ENCODE results near the gene KRTAP5-2.
"Not testable (repeated sequence)": the region's sequence is repeated elsewhere in the genome, so short reads cannot be mapped to it uniquely, and the experiment has no call there.

The KRTAP5-2 gene

DNA sequence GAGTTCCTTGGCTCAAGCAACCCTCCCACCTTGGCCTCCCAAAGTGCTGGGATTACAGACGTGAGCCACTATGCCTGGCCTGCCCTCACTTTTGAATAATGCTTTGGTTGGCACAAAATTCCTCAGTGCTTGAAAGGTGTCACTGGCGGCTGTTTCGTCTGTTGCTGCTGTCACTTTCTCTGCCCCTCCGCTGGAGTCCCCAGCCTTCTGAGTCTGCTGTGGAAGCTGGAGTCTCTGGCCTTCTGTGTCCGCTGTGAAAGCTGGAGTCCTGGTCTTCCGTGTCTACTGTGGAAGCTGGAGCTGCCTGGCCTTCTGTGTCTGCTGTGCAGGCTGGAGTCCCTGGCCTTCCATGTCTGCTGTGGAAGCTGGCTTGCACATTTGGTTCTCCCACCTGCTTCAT is 8.1 kb downstream of the KRTAP5-2 start:
- no peak overlapping the region for H2AFZ ChIP-seq (ENCODE audit: low read depth, low read length)
- no peaks in the 10 kb centered on the region for H3K9me3 ChIP-seq (ENCODE audit: control insufficient read depth, low read length)
- no peak for DNase-seq
- H3K27me3 ChIP-seq (ENCODE audit: control insufficient read depth in 1 of 2, insufficient read depth in 1 of 2, low read length in 2 of 2) = peaks cover 46 to 77% of the 10 kb centered on the region in 2 experiments
- no peak overlapping the region for H4K91ac ChIP-seq (ENCODE audit: low read length)
- H3K4me1 ChIP-seq (ENCODE audit: control insufficient read depth, insufficient read depth, low read depth, low read length) = no peaks in the 10 kb centered on the region
- no peak overlapping the region for H3K14ac ChIP-seq (ENCODE audit: low read length in 2 of 2)
- no peak overlapping the region for H2BK12ac ChIP-seq (ENCODE audit: low read length in 2 of 2)
- WGBS = 91% methylated on average over 6 of the region's 6 CpGs
- no peak overlapping the region for H3K4me2 ChIP-seq (ENCODE audit: low read length, poor library complexity, severe bottlenecking)
- H2AK5ac ChIP-seq (ENCODE audit: low read length, severe bottlenecking) = no peak overlapping the region
- no peak overlapping the region for H3K27ac ChIP-seq (ENCODE audit: low read length, poor library complexity, severe bottlenecking)
- no peak overlapping the region for H3K4me3 ChIP-seq (ENCODE audit: insufficient read depth in 1 of 2, low read depth in 1 of 2, low read length in 2 of 2)
- H3K79me1 ChIP-seq (replicated peaks; ENCODE audit: low read length, poor library complexity, severe bottlenecking) = no peaks in the 10 kb centered on the region
- no peaks in the 10 kb centered on the region for H3K36me3 ChIP-seq (ENCODE audit: control insufficient read depth in 1 of 2, insufficient read depth in 2 of 2, low read depth in 1 of 2, low read length in 2 of 2)
- H4K8ac ChIP-seq (ENCODE audit: low read length) = no peak overlapping the region
- no peak overlapping the region for H3K18ac ChIP-seq (ENCODE audit: low read depth in 1 of 2, low read length in 2 of 2)
- no peak overlapping the region for H3K23ac ChIP-seq (ENCODE audit: low read length in 2 of 2)
- H2BK15ac ChIP-seq (ENCODE audit: low read depth, poor library complexity, severe bottlenecking) = no peak overlapping the region
- no peak overlapping the region for H3K9ac ChIP-seq (ENCODE audit: low read length)
- H3K4ac ChIP-seq (ENCODE audit: low read depth in 1 of 2, low read length in 2 of 2) = no peak overlapping the region
- H2BK120ac ChIP-seq (ENCODE audit: low read depth, low read length) = no peak overlapping the region
- H2BK5ac ChIP-seq (ENCODE audit: low read depth, low read length, poor library complexity, severe bottlenecking) = no peak overlapping the region

DNA sequence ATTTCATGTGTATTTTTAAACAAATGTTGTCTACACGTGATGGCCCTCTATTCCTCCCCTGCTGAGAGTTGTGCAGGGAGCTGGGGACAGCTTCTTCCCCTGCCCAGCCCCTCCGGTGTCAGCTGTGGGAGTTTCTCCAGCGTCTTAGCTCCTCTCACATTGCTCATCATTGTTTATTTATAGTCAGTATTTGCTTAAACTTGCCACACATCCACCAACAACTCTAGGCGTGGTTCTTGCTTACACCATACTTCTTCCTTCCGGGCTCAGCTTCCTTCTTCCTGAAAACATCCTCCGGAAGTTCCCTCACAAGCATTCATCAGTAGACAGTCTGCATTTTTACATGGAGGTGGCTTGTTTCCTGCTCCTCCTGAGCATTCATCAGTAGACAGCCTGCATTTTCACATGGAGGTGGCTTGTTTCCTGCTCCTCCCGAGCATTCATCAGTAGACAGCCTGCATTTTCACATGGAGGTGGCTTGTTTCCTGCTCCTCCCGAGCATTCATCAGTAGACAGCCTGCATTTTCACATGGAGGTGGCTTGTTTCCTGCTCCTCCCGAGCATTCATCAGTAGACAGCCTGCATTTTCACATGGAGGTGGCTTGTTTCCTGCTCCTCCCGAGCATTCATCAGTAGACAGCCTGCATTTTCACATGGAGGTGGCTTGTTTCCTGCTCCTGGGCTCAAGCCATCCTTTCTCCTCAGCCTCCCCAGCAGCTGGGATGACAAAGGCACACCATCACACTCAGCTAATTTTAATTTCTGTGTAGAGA is 8.7 kb downstream of the KRTAP5-2 start:
- 47% methylated on average over 6 of the region's 10 CpGs for WGBS
- DNase-seq = peak; percentile 43
- H3K79me1 ChIP-seq (replicated peaks; ENCODE audit: low read length, poor library complexity, severe bottlenecking) = not testable (repeated sequence)

DNA sequence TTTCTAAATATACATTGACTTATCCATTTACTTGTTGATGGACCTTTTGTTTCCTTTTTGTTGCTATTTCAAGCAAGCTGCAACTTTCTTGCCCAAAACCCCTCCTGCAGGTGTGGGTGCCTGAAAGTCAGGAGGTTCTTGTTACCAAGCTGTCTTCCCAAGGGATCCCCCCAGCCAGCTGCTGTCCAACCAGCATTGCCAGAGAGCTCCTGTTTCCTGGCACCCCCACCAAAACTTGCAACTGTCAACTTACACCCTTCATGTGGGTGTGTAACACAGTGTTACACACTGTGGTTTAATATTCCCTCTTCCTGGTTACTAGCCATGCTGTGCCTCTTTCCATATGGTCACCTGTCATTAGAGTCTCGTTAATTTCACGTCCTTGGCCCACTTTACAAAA is 11.4 kb downstream of the KRTAP5-2 start:
- Histone ChIP-seq H3K9me3 (ENCODE audit: control insufficient read depth, low read length) (no peaks in the 10 kb centered on the region), H2BK12ac (ENCODE audit: low read length in 2 of 2) (no peak overlapping the region), H2BK120ac (ENCODE audit: low read depth, low read length) (no peak overlapping the region), H2AFZ (ENCODE audit: low read depth, low read length) (no peak overlapping the region), H2AK5ac (ENCODE audit: low read length, severe bottlenecking) (no peak overlapping the region), H3K27ac (ENCODE audit: low read length, poor library complexity, severe bottlenecking) (no peak overlapping the region), H3K4me3 (ENCODE audit: insufficient read depth in 1 of 2, low read depth in 1 of 2, low read length in 2 of 2) (no peak overlapping the region), H3K4ac (ENCODE audit: low read depth in 1 of 2, low read length in 2 of 2) (no peak overlapping the region), H3K4me2 (ENCODE audit: low read length, poor library complexity, severe bottlenecking) (no peak overlapping the region), H3K4me1 (ENCODE audit: control insufficient read depth, insufficient read depth, low read depth, low read length) (peaks cover 2% of the 10 kb centered on the region), H2BK15ac (ENCODE audit: low read depth, poor library complexity, severe bottlenecking) (no peak overlapping the region), H3K14ac (ENCODE audit: low read length in 2 of 2) (no peak overlapping the region), H3K9ac (ENCODE audit: low read length) (no peak overlapping the region), H2BK5ac (ENCODE audit: low read depth, low read length, poor library complexity, severe bottlenecking) (no peak overlapping the region), H4K8ac (ENCODE audit: low read length) (no peak overlapping the region), H4K91ac (ENCODE audit: low read length) (no peak overlapping the region), H3K27me3 (ENCODE audit: control insufficient read depth in 1 of 2, insufficient read depth in 1 of 2, low read length in 2 of 2) (peaks cover 41 to 70% of the 10 kb centered on the region in 2 experiments), H3K36me3 (ENCODE audit: control insufficient read depth in 1 of 2, insufficient read depth in 2 of 2, low read depth in 1 of 2, low read length in 2 of 2) (no peaks in the 10 kb centered on the region), H3K18ac (ENCODE audit: low read depth in 1 of 2, low read length in 2 of 2) (no peak overlapping the region), H3K23ac (ENCODE audit: low read length in 2 of 2) (peak overlapping the region in 1 of 2 experiments; percentile 52), H3K79me1 (replicated peaks; ENCODE audit: low read length, poor library complexity, severe bottlenecking) (no peaks in the 10 kb centered on the region)
- DNase-seq = no peak
- WGBS = no CpG with 5 or more reads among the region's 2 CpGs

More for the DNA sequence above, 8.7 kb downstream of the KRTAP5-2 start:
- H2BK120ac ChIP-seq (ENCODE audit: low read depth, low read length); H3K9me3 ChIP-seq (ENCODE audit: control insufficient read depth, low read length); H2BK15ac ChIP-seq (ENCODE audit: low read depth, poor library complexity, severe bottlenecking); H3K23ac ChIP-seq (ENCODE audit: low read length in 2 of 2); H2BK12ac ChIP-seq (ENCODE audit: low read length in 2 of 2); H3K4me1 ChIP-seq (ENCODE audit: control insufficient read depth, insufficient read depth, low read depth, low read length); H3K14ac ChIP-seq (ENCODE audit: low read length in 2 of 2); H3K4me2 ChIP-seq (ENCODE audit: low read length, poor library complexity, severe bottlenecking); H2AFZ ChIP-seq (ENCODE audit: low read depth, low read length); H3K27ac ChIP-seq (ENCODE audit: low read length, poor library complexity, severe bottlenecking); H2BK5ac ChIP-seq (ENCODE audit: low read depth, low read length, poor library complexity, severe bottlenecking); H3K36me3 ChIP-seq (ENCODE audit: control insufficient read depth in 1 of 2, insufficient read depth in 2 of 2, low read depth in 1 of 2, low read length in 2 of 2); H2AK5ac ChIP-seq (ENCODE audit: low read length, severe bottlenecking); H3K9ac ChIP-seq (ENCODE audit: low read length); H3K18ac ChIP-seq (ENCODE audit: low read depth in 1 of 2, low read length in 2 of 2); H4K91ac ChIP-seq (ENCODE audit: low read length); H3K4ac ChIP-seq (ENCODE audit: low read depth in 1 of 2, low read length in 2 of 2); H3K4me3 ChIP-seq (ENCODE audit: insufficient read depth in 1 of 2, low read depth in 1 of 2, low read length in 2 of 2); H4K8ac ChIP-seq (ENCODE audit: low read length): not testable (repeated sequence)
- H3K27me3 ChIP-seq (ENCODE audit: control insufficient read depth in 1 of 2, insufficient read depth in 1 of 2, low read length in 2 of 2) = peaks cover 47 to 70% of the 10 kb centered on the region in 2 experiments

DNA sequence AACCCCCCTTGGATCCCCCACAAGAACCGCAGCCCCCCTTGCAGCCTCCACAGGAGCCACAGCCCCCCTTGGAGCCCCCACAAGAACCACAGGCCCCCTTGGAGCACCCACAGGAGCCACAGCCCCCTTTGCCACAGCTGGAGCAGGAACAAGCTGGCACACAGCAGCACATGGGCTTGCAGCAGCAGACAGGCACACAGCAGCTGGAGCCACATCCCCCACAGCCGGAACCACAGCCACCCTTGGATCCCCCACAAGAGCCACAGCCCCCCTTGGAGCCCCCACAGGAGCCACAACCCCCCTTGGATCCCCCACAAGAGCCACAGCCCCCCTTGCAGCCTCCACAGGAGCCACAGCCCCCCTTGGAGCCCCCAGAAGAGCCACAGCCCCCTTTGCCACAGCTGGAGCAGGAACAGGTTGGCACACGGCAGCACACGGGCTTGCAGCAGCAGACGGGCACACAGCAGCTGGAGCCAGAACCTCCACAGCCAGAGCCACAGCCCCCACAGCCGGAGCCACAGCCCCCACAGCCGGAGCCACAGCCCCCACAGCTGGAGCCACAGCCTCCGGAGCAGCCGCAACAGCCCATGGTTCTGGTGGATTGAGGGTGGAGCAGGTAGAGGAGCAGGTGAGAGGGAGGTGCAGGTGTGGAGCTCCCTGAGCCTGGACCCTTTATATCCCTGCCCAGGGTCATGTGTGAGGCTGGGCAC is 13.3 kb downstream of the KRTAP5-2 start, which contains the start of gene KRTAP5-1:
TSS of gene KRTAP5-1 (minus strand) at position 623 of the 710 bp plus-strand sequence. CDS start at position 589, 34 bp downstream.
- DNase-seq; H2AFZ ChIP-seq (ENCODE audit: low read depth, low read length); H2BK120ac ChIP-seq (ENCODE audit: low read depth, low read length); H3K18ac ChIP-seq (ENCODE audit: low read depth in 1 of 2, low read length in 2 of 2); H3K4ac ChIP-seq (ENCODE audit: low read depth in 1 of 2, low read length in 2 of 2); H2AK5ac ChIP-seq (ENCODE audit: low read length, severe bottlenecking); H2BK15ac ChIP-seq (ENCODE audit: low read depth, poor library complexity, severe bottlenecking); H3K36me3 ChIP-seq (ENCODE audit: control insufficient read depth in 1 of 2, insufficient read depth in 2 of 2, low read depth in 1 of 2, low read length in 2 of 2); H3K9me3 ChIP-seq (ENCODE audit: control insufficient read depth, low read length); H3K4me2 ChIP-seq (ENCODE audit: low read length, poor library complexity, severe bottlenecking); H3K4me3 ChIP-seq (ENCODE audit: insufficient read depth in 1 of 2, low read depth in 1 of 2, low read length in 2 of 2); H3K9ac ChIP-seq (ENCODE audit: low read length); H2BK5ac ChIP-seq (ENCODE audit: low read depth, low read length, poor library complexity, severe bottlenecking); H4K91ac ChIP-seq (ENCODE audit: low read length); H4K8ac ChIP-seq (ENCODE audit: low read length); H2BK12ac ChIP-seq (ENCODE audit: low read length in 2 of 2); H3K27ac ChIP-seq (ENCODE audit: low read length, poor library complexity, severe bottlenecking); H3K79me1 ChIP-seq (replicated peaks; ENCODE audit: low read length, poor library complexity, severe bottlenecking); H3K4me1 ChIP-seq (ENCODE audit: control insufficient read depth, insufficient read depth, low read depth, low read length): not testable (repeated sequence)
- peak within 1 kb of the TSS in 1 of 2 experiments; percentile 69 for H3K23ac ChIP-seq (ENCODE audit: low read length in 2 of 2)
- H3K14ac ChIP-seq (ENCODE audit: low read length in 2 of 2) = peak within 1 kb of the TSS in 1 of 2 experiments; percentile 41
- 74% methylated on average over 4 of the region's 9 CpGs for WGBS
- peaks cover 34 to 56% of the 10 kb centered on the region in 2 experiments for H3K27me3 ChIP-seq (ENCODE audit: control insufficient read depth in 1 of 2, insufficient read depth in 1 of 2, low read length in 2 of 2)

Data from mesenchymal stem cell (in vitro differentiated cells and primary cell).